ENCODE measurements around the gene FURIN. TPM values are rescaled to one million over a fixed set of nuclear protein-coding genes. Genes with fewer than 3 reads are reported as not detected.

Gene FURIN
- total and polyA plus RNA-seq, 5 donors from 2014 or later, result 2.9 to 62.5 (median 8.1) TPM

DNA sequence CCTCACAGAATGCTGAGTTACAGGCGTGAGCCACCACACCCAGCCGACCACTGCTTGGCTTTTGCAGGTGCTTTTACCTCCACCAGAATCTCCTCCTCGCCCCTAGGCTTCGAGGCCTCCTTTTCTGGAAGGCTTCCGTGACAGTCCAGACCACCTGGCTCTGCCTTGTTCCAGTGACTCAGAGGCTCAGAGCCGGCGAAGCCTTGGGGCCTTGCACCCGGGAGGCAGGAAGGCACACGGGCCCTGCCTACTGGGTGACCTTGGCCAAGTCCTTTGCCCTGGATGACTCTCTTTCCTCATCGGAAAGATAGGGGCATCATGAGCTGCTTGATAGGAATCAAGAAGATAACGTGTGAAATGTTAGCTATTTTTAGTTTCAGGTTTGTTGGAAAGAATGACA lies 31.3 kb upstream of the FURIN start:
- H3K27me3 Mint-ChIP-seq, result no peaks in the 10 kb centered on the region
- H3K36me3 ChIP-seq (ENCODE audit: control insufficient read depth, insufficient read depth, low read length), result no peaks in the 10 kb centered on the region
- H3K9me3 ChIP-seq (ENCODE audit: control insufficient read depth in 2 of 2, low read length in 2 of 2), result no peaks in the 10 kb centered on the region
- H3K27ac Mint-ChIP-seq, result peak overlapping the region in 2 of 3 donors; percentile 71 to 78
- ATAC-seq (ENCODE audit: low read depth in 2 of 2), result no peak
- H3K27me3 ChIP-seq (ENCODE audit: control insufficient read depth, insufficient read depth, low read length), result no peaks in the 10 kb centered on the region
- H3K4me1 Mint-ChIP-seq, result peaks cover 0 to 30% (median 13%) of the 10 kb centered on the region in 4 donors
- H3K27ac ChIP-seq (ENCODE audit: insufficient read depth, low read length, poor library complexity, severe bottlenecking), result peak overlapping the region; percentile 5
- H3K9me3 Mint-ChIP-seq, result no peaks in the 10 kb centered on the region
- no peak overlapping the region for H3K4me3 ChIP-seq (ENCODE audit: low read depth, low read length)
- no peaks in the 10 kb centered on the region for H3K36me3 Mint-ChIP-seq
- H3K4me1 ChIP-seq (ENCODE audit: control insufficient read depth, insufficient read depth, low read length, poor library complexity, severe bottlenecking), result peaks cover 21% of the 10 kb centered on the region
- H3K4me3 Mint-ChIP-seq, result peak overlapping the region in 2 of 4 donors; percentile 2 to 38
- DNase-seq, result no peak

GRCh38 chr15:90838139-90838538 lies 30.2 kb upstream of the FURIN start:
- H3K9me3 Mint-ChIP-seq, result no peaks in the 10 kb centered on the region
- Histone ChIP-seq H3K27ac (ENCODE audit: insufficient read depth, low read length, poor library complexity, severe bottlenecking) (peak overlapping the region; percentile 44), H3K36me3 (ENCODE audit: control insufficient read depth, insufficient read depth, low read length) (no peaks in the 10 kb centered on the region), H3K4me1 (ENCODE audit: control insufficient read depth, insufficient read depth, low read length, poor library complexity, severe bottlenecking) (peaks cover 21% of the 10 kb centered on the region), H3K27me3 (ENCODE audit: control insufficient read depth, insufficient read depth, low read length) (no peaks in the 10 kb centered on the region), H3K4me3 (ENCODE audit: low read depth, low read length) (peak overlapping the region; percentile 2), H3K9me3 (ENCODE audit: control insufficient read depth in 2 of 2, low read length in 2 of 2) (no peaks in the 10 kb centered on the region)
- H3K36me3 Mint-ChIP-seq, result no peaks in the 10 kb centered on the region
- peaks cover 0 to 30% (median 13%) of the 10 kb centered on the region in 4 donors for H3K4me1 Mint-ChIP-seq
- H3K27ac Mint-ChIP-seq, result peak overlapping the region in 2 of 3 donors; percentile 71 to 87
- H3K4me3 Mint-ChIP-seq, result peak overlapping the region; percentile 50 to 73 (median 69)
- DNase-seq (peak; percentile 68 to 90 (median 77)), ATAC-seq (ENCODE audit: low read depth in 2 of 2) (peak; percentile 95 to 97)
- no peaks in the 10 kb centered on the region for H3K27me3 Mint-ChIP-seq

- no peaks in the 10 kb centered on the region for H3K27me3 ChIP-seq (ENCODE audit: control insufficient read depth, insufficient read depth, low read length)
- peak overlapping the region; percentile 2 for H3K4me3 ChIP-seq (ENCODE audit: low read depth, low read length)
- H3K4me1 ChIP-seq (ENCODE audit: control insufficient read depth, insufficient read depth, low read length, poor library complexity, severe bottlenecking), result peaks cover 21% of the 10 kb centered on the region
- peak overlapping the region; percentile 44 for H3K27ac ChIP-seq (ENCODE audit: insufficient read depth, low read length, poor library complexity, severe bottlenecking)
- Mint-ChIP-seq H3K4me1 (peaks cover 0 to 30% (median 13%) of the 10 kb centered on the region in 4 donors), H3K27ac (peak overlapping the region in 2 of 3 donors; percentile 71 to 87), H3K9me3 (no peaks in the 10 kb centered on the region), H3K4me3 (peak overlapping the region; percentile 50 to 73 (median 69)), H3K36me3 (no peaks in the 10 kb centered on the region), H3K27me3 (peaks cover 4% of the 10 kb centered on the region)
- H3K9me3 ChIP-seq (ENCODE audit: control insufficient read depth in 2 of 2, low read length in 2 of 2), result no peaks in the 10 kb centered on the region
- ATAC-seq (ENCODE audit: low read depth in 2 of 2) (peak in 1 of 2 donors; percentile 8), DNase-seq (no peak)
- no peaks in the 10 kb centered on the region for H3K36me3 ChIP-seq (ENCODE audit: control insufficient read depth, insufficient read depth, low read length)
Observed at GRCh38 chr15:90838544-90838943, 29.8 kb upstream of the FURIN start.

DNA sequence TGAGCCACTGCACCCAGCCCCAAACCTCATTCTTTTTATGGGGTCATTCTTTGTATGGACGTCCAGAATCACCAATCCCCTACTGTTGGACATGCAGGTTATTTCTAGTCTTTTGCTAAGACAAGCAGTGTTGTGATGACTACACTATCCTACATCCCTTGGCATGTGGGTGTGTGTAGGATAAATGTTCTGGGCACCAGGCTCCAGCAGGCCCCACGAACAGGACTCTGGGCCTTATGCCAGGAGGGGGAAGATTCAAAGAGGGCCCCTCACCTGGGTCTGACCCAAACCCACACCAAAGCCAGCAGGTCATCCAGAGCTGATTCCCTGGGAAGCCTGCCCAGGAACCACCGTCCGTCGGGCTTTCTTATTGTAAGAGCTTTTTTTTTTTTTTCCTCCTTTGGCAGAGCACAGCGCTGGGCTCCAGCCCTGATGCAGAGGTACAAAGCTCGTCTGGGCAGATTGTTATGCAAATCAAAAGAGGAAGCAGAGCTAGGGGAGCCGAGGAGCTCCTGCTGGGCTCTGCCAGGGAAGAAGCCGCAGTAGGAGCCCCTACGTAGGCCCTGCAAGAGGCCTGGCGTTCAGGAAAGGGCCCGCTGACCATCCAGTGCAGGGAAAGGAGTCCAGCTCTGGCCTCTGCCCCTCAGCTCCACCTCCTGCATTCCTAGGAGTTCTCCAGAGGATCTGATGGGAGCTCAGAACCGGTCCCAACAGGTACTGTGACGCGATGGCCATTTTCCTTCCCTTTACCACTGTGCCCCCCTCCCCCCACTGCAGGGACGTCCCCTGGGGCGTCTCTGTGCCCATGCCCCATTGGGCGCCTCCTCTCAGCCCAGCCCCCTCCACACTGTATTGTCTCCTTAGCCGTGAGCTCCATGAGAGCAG lies 29.0 kb upstream of the FURIN start:
- no peak overlapping the region for H3K4me3 ChIP-seq (ENCODE audit: low read depth, low read length)
- ATAC-seq (ENCODE audit: low read depth in 2 of 2), result no peak
- no peaks in the 10 kb centered on the region for H3K9me3 ChIP-seq (ENCODE audit: control insufficient read depth in 2 of 2, low read length in 2 of 2)
- Mint-ChIP-seq H3K4me3 (peak overlapping the region; percentile 7 to 63 (median 28)), H3K36me3 (no peaks in the 10 kb centered on the region), H3K4me1 (peaks cover 0 to 30% (median 13%) of the 10 kb centered on the region in 4 donors), H3K27ac (peak overlapping the region in 2 of 3 donors; percentile 42 to 86), H3K9me3 (no peaks in the 10 kb centered on the region), H3K27me3 (peaks cover 4% of the 10 kb centered on the region)
- H3K4me1 ChIP-seq (ENCODE audit: control insufficient read depth, insufficient read depth, low read length, poor library complexity, severe bottlenecking), result peaks cover 21% of the 10 kb centered on the region
- no peaks in the 10 kb centered on the region for H3K36me3 ChIP-seq (ENCODE audit: control insufficient read depth, insufficient read depth, low read length)
- no peaks in the 10 kb centered on the region for H3K27me3 ChIP-seq (ENCODE audit: control insufficient read depth, insufficient read depth, low read length)
- no peak overlapping the region for H3K27ac ChIP-seq (ENCODE audit: insufficient read depth, low read length, poor library complexity, severe bottlenecking)
- DNase-seq, result peak in 1 of 3 donors; percentile 43

DNA sequence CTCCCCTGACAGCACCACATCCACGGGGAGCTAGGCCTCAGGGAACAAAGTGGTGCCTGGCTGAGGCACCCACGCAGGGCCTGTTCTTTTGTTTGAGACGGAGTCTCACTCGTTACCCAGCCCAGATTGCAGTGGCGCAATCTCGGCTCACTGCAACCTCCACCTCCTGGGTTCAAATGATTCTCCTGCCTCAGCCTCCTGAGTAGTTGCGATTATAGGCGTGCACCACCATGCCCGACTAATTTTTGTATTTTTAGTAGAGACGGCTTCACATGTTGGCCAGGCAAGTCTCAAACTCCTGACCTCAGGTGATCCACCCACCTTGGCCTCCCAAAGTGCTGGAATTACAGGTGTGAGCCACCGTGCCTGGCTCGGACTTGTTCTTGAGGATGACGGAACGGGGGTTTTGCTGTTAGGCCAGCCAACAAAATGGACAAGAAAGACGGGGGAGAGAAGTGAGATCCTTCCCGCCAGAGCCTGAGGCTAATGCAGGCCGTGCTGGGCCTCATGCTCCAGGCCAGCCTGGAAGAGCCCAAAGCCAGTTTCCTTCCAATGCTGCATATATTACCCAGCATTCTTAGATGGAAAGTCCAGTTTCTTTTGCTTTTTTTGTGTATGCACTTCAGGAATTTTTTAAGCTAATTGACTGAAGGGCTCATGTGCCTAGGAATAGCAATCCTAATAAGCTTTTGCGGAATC lies 28.1 kb upstream of the FURIN start:
- H3K4me3 Mint-ChIP-seq, result peak overlapping the region in 2 of 4 donors; percentile 15 to 19
- H3K9me3 Mint-ChIP-seq, result no peaks in the 10 kb centered on the region
- H3K27ac Mint-ChIP-seq, result peak overlapping the region in 1 of 3 donors; percentile 42
- ATAC-seq (ENCODE audit: low read depth in 2 of 2), result no peak
- Histone ChIP-seq H3K4me3 (ENCODE audit: low read depth, low read length) (no peak overlapping the region), H3K36me3 (ENCODE audit: control insufficient read depth, insufficient read depth, low read length) (no peaks in the 10 kb centered on the region), H3K9me3 (ENCODE audit: control insufficient read depth in 2 of 2, low read length in 2 of 2) (no peaks in the 10 kb centered on the region), H3K4me1 (ENCODE audit: control insufficient read depth, insufficient read depth, low read length, poor library complexity, severe bottlenecking) (peaks cover 21% of the 10 kb centered on the region), H3K27ac (ENCODE audit: insufficient read depth, low read length, poor library complexity, severe bottlenecking) (no peak overlapping the region), H3K27me3 (ENCODE audit: control insufficient read depth, insufficient read depth, low read length) (no peaks in the 10 kb centered on the region)
- H3K36me3 Mint-ChIP-seq, result no peaks in the 10 kb centered on the region
- H3K27me3 Mint-ChIP-seq, result peaks cover 4% of the 10 kb centered on the region
- DNase-seq, result no peak
- H3K4me1 Mint-ChIP-seq, result peaks cover 0 to 30% (median 13%) of the 10 kb centered on the region in 4 donors

DNA sequence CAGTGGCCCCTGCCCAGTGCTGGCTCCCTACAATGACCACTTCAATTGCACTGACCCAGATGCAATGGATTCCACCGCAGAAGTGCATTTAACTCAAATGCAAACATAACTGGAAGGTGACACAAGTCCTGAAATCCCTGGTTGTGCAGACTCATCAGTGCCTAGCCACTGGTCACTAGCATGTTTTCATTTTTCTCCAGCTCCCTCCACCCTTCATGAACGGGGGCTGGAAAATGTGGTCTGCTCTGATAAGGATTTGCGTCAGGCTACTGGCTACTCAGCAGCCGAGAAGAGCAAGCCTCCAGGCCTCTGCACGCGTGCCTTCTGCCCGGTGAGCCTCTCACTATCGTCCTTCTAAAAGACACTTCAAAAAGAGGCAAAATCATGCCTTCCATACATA lies 27.4 kb upstream of the FURIN start:
- H3K9me3 Mint-ChIP-seq, result no peaks in the 10 kb centered on the region
- peaks cover 21% of the 10 kb centered on the region for H3K4me1 ChIP-seq (ENCODE audit: control insufficient read depth, insufficient read depth, low read length, poor library complexity, severe bottlenecking)
- H3K27me3 Mint-ChIP-seq, result peaks cover 4% of the 10 kb centered on the region
- H3K36me3 Mint-ChIP-seq, result no peaks in the 10 kb centered on the region
- H3K27ac ChIP-seq (ENCODE audit: insufficient read depth, low read length, poor library complexity, severe bottlenecking), result no peak overlapping the region
- no peaks in the 10 kb centered on the region for H3K36me3 ChIP-seq (ENCODE audit: control insufficient read depth, insufficient read depth, low read length)
- no peak for DNase-seq
- no peak for ATAC-seq (ENCODE audit: low read depth in 2 of 2)
- H3K27ac Mint-ChIP-seq, result no peak overlapping the region
- H3K27me3 ChIP-seq (ENCODE audit: control insufficient read depth, insufficient read depth, low read length), result no peaks in the 10 kb centered on the region
- no peak overlapping the region for H3K4me3 Mint-ChIP-seq
- peaks cover 0 to 30% (median 13%) of the 10 kb centered on the region in 4 donors for H3K4me1 Mint-ChIP-seq
- H3K4me3 ChIP-seq (ENCODE audit: low read depth, low read length), result no peak overlapping the region
- no peaks in the 10 kb centered on the region for H3K9me3 ChIP-seq (ENCODE audit: control insufficient read depth in 2 of 2, low read length in 2 of 2)

DNA sequence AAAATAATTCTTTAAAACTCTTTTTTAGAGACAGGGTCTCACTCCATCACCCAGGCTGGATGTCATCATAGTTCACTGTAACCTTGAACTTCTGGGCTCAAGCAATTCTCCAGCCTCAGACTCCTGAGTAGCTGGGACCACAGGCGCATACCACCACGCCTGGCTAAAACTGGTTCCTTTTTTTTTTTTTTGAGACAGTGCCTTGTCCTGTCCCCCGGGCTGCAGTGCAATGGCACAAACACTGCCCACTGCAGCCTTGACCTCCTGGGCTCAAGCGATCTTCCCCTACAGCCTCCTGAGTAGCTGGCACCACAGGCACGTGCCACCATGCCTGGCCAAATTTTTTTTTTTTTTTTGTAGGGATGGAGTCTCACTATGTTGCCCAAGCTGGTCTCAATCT lies 23.7 kb upstream of the FURIN start:
- no peaks in the 10 kb centered on the region for H3K36me3 Mint-ChIP-seq
- no peaks in the 10 kb centered on the region for H3K4me1 ChIP-seq (ENCODE audit: control insufficient read depth, insufficient read depth, low read length, poor library complexity, severe bottlenecking)
- H3K27ac Mint-ChIP-seq, result no peak overlapping the region
- no peak overlapping the region for H3K4me3 ChIP-seq (ENCODE audit: low read depth, low read length)
- no peaks in the 10 kb centered on the region for H3K36me3 ChIP-seq (ENCODE audit: control insufficient read depth, insufficient read depth, low read length)
- no peaks in the 10 kb centered on the region for H3K9me3 Mint-ChIP-seq
- H3K27ac ChIP-seq (ENCODE audit: insufficient read depth, low read length, poor library complexity, severe bottlenecking), result no peak overlapping the region
- peaks cover 0 to 5% (median 2%) of the 10 kb centered on the region in 4 donors for H3K4me1 Mint-ChIP-seq
- no peak for ATAC-seq (ENCODE audit: low read depth in 2 of 2)
- no peaks in the 10 kb centered on the region for H3K9me3 ChIP-seq (ENCODE audit: control insufficient read depth in 2 of 2, low read length in 2 of 2)
- no peak overlapping the region for H3K4me3 Mint-ChIP-seq
- peaks cover 14% of the 10 kb centered on the region for H3K27me3 Mint-ChIP-seq
- no peaks in the 10 kb centered on the region for H3K27me3 ChIP-seq (ENCODE audit: control insufficient read depth, insufficient read depth, low read length)
- no peak for DNase-seq
